GM19468 (cell line): Measurements from ENCODE around the gene KRT3.

ENCODE experiments used
- ATAC-seq: cut with Tn5 transposase; IDR thresholded peaks from one replicate; pipeline ENCODE4 v1.9.1; 2021; ENCODE audit warnings: mild to moderate bottlenecking, moderate library complexity, moderate number of reproducible peaks; ENCODE audit not compliant: unreplicated experiment; ENCODE audit errors: extremely low read depth

KRT3 gene

GRCh38 chr12:52744493-52745156, 51.3 kb downstream of the KRT3 start:
- no peak for ATAC-seq

GRCh38 chr12:52742822-52743457, 53.0 kb downstream of the KRT3 start:
- ATAC-seq, result no peak

- no peak for ATAC-seq
These were observed 53.7 kb downstream of the KRT3 start for GRCh38 chr12:52742196-52742580.

- no peak for ATAC-seq
These were observed 54.3 kb downstream of the KRT3 start for GRCh38 chr12:52741375-52742195.

- ATAC-seq, result no peak
These were observed 55.3 kb downstream of the KRT3 start for GRCh38 chr12:52740584-52740983.

GRCh38 chr12:52739963-52740362, 56.0 kb downstream of the KRT3 start:
- no peak for ATAC-seq
